GM12878 (cell line): Measurements from ENCODE around the gene TMEM38A. TPM values are rescaled to one million over a fixed set of nuclear protein-coding genes. Genes with fewer than 3 reads are reported as not detected.
A peak's percentile ranks its signal among the peaks of the same experiment; 100 is the strongest.

Source experiments
- ATAC-seq: fragments of 200-7000 bp; cut with Tn5 transposase; 3 replicates; pipeline ENCODE4 v1.9.1; 2020; ENCODE audit warnings: mild to moderate bottlenecking, moderate library complexity
- BruUV-seq: library from RNA; stranded (reverse); fragments of 400-500 nt; replicated peaks from 2 replicates; lab custom pipeline; 2021; lab: Mats Ljungman, UMichigan
- CTCF ChIA-PET: fragments of 300-600 bp; sonication (Branson Sonifier 250); formaldehyde crosslinking; extraction: SDS; loops from one replicate; lab custom pipeline; 2021; ENCODE audit warnings: inconsistent platforms; lab: Yijun Ruan, JAX
- POLR2A ChIA-PET: fragments of 350-600 bp; formaldehyde crosslinking; extraction: SDS; loops from one replicate; lab custom pipeline; 2021; ENCODE audit warnings: inconsistent platforms; lab: Charles Lee
- RAD21 ChIA-PET: fragments of 300-600 bp; sonication (Branson Sonifier 250); formaldehyde crosslinking; loops from one replicate; lab custom pipeline; 2023; ENCODE audit warnings: antibody characterized with exemption; ENCODE audit not compliant: unreplicated experiment; lab: Charles Lee
- SMC1A ChIA-PET: fragments of 300-600 bp; sonication (Branson Sonifier 250); formaldehyde crosslinking; loops from one replicate; lab custom pipeline; 2023; ENCODE audit not compliant: unreplicated experiment, uncharacterized antibody; lab: Charles Lee
- DNase-seq: peaks from one replicate; pipeline ENCODE4 v3.0.0-alpha.2; 2011; ENCODE audit warnings: low read depth, low spot score
- FAIRE-seq: peaks from 3 replicates; lab custom pipeline; 2011; peaks lifted over from hg19 to GRCh38; lab: Jason Lieb, UNC
- H2AFZ ChIP-seq: 2 replicates; pipeline ENCODE4 v1.6.0; 2011; ENCODE audit warnings: low read depth, low read length, control low read depth; ENCODE audit not compliant: control insufficient read depth
- H3K27ac ChIP-seq: 2 replicates; pipeline ENCODE4 v1.5.1; 2011; ENCODE audit warnings: control low read depth; ENCODE audit not compliant: control insufficient read depth, insufficient read depth
- H3K27me3 ChIP-seq, 2 experiments: replicated peaks in 1 of 2; 2 replicates each; pipeline versions ENCODE4 v1.6.0 to v1.6.1; 2011; ENCODE audit warnings: low read length in 1 of 2; ENCODE audit not compliant: control insufficient read depth in 2 of 2, insufficient read depth in 2 of 2
- H3K36me3 ChIP-seq, 2 experiments: 2 replicates each; pipeline ENCODE4 v1.5.1; 2011; ENCODE audit warnings: low read length in 1 of 2; ENCODE audit not compliant: control insufficient read depth in 2 of 2, insufficient read depth in 2 of 2
- H3K4me1 ChIP-seq: 2 replicates; pipeline ENCODE4 v1.6.1; 2011; ENCODE audit warnings: mild to moderate bottlenecking, low read length, moderate library complexity, mixed read lengths; ENCODE audit not compliant: control insufficient read depth, insufficient read depth
- H3K4me2 ChIP-seq: 2 replicates; pipeline ENCODE4 v1.6.0; 2011; ENCODE audit warnings: control low read depth; ENCODE audit not compliant: control insufficient read depth, insufficient read depth
- H3K4me3 ChIP-seq: fragments of 200-600 bp; sonication (generic); 2 replicates; pipeline ENCODE4 v1.5.1; 2016
- H3K79me2 ChIP-seq: 2 replicates; pipeline ENCODE4 v1.6.0; 2011; ENCODE audit warnings: low read length; ENCODE audit not compliant: control insufficient read depth, insufficient read depth
- H3K9ac ChIP-seq: 2 replicates; pipeline ENCODE4 v1.8.0; 2011; ENCODE audit warnings: low read length, control low read depth, mixed read lengths; ENCODE audit not compliant: control insufficient read depth, insufficient read depth
- H3K9me3 ChIP-seq: replicated peaks from 3 replicates; pipeline ENCODE4 v1.5.1; 2011; ENCODE audit warnings: mild to moderate bottlenecking, low read length; ENCODE audit not compliant: control insufficient read depth, insufficient read depth
- H4K20me1 ChIP-seq: 2 replicates; pipeline ENCODE4 v1.6.0; 2011; ENCODE audit not compliant: control insufficient read depth, insufficient read depth
- EGR1 ChIP-seq, 2 experiments: IDR thresholded peaks; 1 replicate in 1 of 2; 2 replicates in 1 of 2; pipeline ENCODE4 v1.6.1; 2011 to 2012; ENCODE audit warnings: low read depth in 2 of 2, low read length in 2 of 2, borderline replicate concordance in 1 of 2, mild to moderate bottlenecking in 1 of 2, moderate library complexity in 1 of 2
- FOXM1 ChIP-seq: IDR thresholded peaks from 2 replicates; pipeline ENCODE4 v1.6.1; 2012; ENCODE audit warnings: low read depth, mild to moderate bottlenecking, inconsistent platforms, low read length, moderate library complexity
- KAT2A ChIP-seq: conservative IDR thresholded peaks from 2 replicates; pipeline ENCODE4 v1.6.1; 2011; ENCODE audit warnings: low read depth, low read length; ENCODE audit not compliant: control insufficient read depth
- KDM1A ChIP-seq: fragments of 200-600 bp; sonication (generic); IDR thresholded peaks from 2 replicates; pipeline ENCODE4 v1.6.1; 2016; ENCODE audit warnings: borderline replicate concordance
- NRF1 ChIP-seq: conservative IDR thresholded peaks from 2 replicates; pipeline ENCODE4 v1.6.1; 2011; ENCODE audit warnings: mild to moderate bottlenecking, low read depth, low read length, improper control_type of control experiment
- RBBP5 ChIP-seq: fragments of 200-600 bp; sonication (generic); conservative IDR thresholded peaks from 2 replicates; pipeline ENCODE4 v1.6.1; 2016
- SMAD1 ChIP-seq: fragments of 450-650 bp; IDR thresholded peaks from 2 replicates; pipeline ENCODE4 v1.6.1; 2018; ENCODE audit warnings: mild to moderate bottlenecking, low read depth; ENCODE audit not compliant: partially characterized antibody
- SMAD5 ChIP-seq: IDR thresholded peaks from 2 replicates; pipeline ENCODE4 v1.6.1; 2016; ENCODE audit warnings: antibody characterized with exemption, low read depth
- SMC3 ChIP-seq: IDR thresholded peaks from 2 replicates; pipeline ENCODE4 v1.6.1; 2011; ENCODE audit warnings: low read length, improper control_type of control experiment, borderline replicate concordance
- SUPT20H ChIP-seq: IDR thresholded peaks from 2 replicates; pipeline ENCODE4 v1.6.1; 2011; ENCODE audit warnings: low read depth, mild to moderate bottlenecking, low read length, moderate library complexity, borderline replicate concordance; ENCODE audit not compliant: control insufficient read depth
- TAF1 ChIP-seq: IDR thresholded peaks from 2 replicates; pipeline ENCODE4 v1.6.1; 2011; ENCODE audit warnings: mild to moderate bottlenecking, low read depth, low read length, borderline replicate concordance
- ZNF384 ChIP-seq: IDR thresholded peaks from 2 replicates; pipeline ENCODE4 v1.6.1; 2012; ENCODE audit warnings: low read depth, mild to moderate bottlenecking, low read length, improper control_type of control experiment, borderline replicate concordance
- ZSCAN29 ChIP-seq: fragments of 450-650 bp; IDR thresholded peaks from 2 replicates; pipeline ENCODE4 v1.6.1; 2017; ENCODE audit warnings: mild to moderate bottlenecking, moderate library complexity
- WGBS: methylation state at CpG from one replicate; pipeline ENCODE4 v1.1.6; 2016; ENCODE audit warnings: low lambda C conversion rate; ENCODE audit not compliant: insufficient replicate concordance, insufficient coverage; ENCODE audit errors: missing lambda C conversion rate; 5-methylcytosine and 5-hydroxymethylcytosine counted together
- in situ Hi-C: fragments of 300-500 bp; cut with MboI; formaldehyde crosslinking; loops from 9 replicates; pipeline ENCODE4 v1.14.3; 2018; ENCODE audit warnings: mixed read lengths
- intact Hi-C: fragments of 100-400 bp; cut with micrococcal nuclease; formaldehyde crosslinking; loops from one replicate; pipeline ENCODE4 v1.14.2; 2022; ENCODE audit not compliant: unreplicated experiment
- polyA plus RNA-seq, 11 experiments: library from polyadenylated mRNA; depleted of rRNA in 4 of 11; unstranded in 6 of 11; stranded (reverse) in 5 of 11; fragments of >200 nt; fragmentation: Nextera tagmentation in 4 of 11; fragmentation: Illumina TruSeq in 1 of 11; extraction: Ambion mirVana in 4 of 11; extraction: Trizol in 1 of 11; gene quantifications; 1 replicate in 1 of 11; 2 replicates in 10 of 11; pipeline versions ENCODE4 v1.2.1 to v1.2.3, GENCODE V29; 2011 to 2016; ENCODE audit warnings: inconsistent platforms in 2 of 11, missing spikeins in 2 of 11, low read depth in 1 of 11
- total RNA-seq, 4 experiments: library from RNA; depleted of rRNA in 3 of 4; stranded (reverse); fragments of >200 nt in 3 of 4; fragmentation: Illumina TruSeq in 1 of 4; extraction: Trizol in 1 of 4; gene quantifications; 2 replicates each; pipeline versions ENCODE4 v1.2.1 to v1.2.3, GENCODE V29; 2013 to 2021
- TF ChIP-seq, protein P1 (sequence below): fragments of 450-650 bp; conservative IDR thresholded peaks from 2 replicates; pipeline ENCODE4 v1.6.1; 2017; ENCODE audit warnings: mild to moderate bottlenecking, moderate library complexity
- TF ChIP-seq, protein P2 (sequence below): IDR thresholded peaks from 2 replicates; pipeline ENCODE4 v1.6.1; 2011; ENCODE audit warnings: low read depth, mild to moderate bottlenecking, low read length, moderate library complexity, borderline replicate concordance; ENCODE audit errors: extremely low read depth
- TF ChIP-seq, protein P3 (sequence below): fragments of 450-650 bp; IDR thresholded peaks from 2 replicates; pipeline ENCODE4 v1.6.1; 2017; ENCODE audit warnings: mild to moderate bottlenecking, low read depth, inconsistent platforms; ENCODE audit not compliant: poor library complexity, severe bottlenecking

The TMEM38A gene
- total and polyA plus RNA-seq, 10 of the 15 experiments (the other 5 are each of a cell fraction or from before 2014, with no cell fraction given) = 4.5 to 22.2 (median 15.0) TPM

DNA sequence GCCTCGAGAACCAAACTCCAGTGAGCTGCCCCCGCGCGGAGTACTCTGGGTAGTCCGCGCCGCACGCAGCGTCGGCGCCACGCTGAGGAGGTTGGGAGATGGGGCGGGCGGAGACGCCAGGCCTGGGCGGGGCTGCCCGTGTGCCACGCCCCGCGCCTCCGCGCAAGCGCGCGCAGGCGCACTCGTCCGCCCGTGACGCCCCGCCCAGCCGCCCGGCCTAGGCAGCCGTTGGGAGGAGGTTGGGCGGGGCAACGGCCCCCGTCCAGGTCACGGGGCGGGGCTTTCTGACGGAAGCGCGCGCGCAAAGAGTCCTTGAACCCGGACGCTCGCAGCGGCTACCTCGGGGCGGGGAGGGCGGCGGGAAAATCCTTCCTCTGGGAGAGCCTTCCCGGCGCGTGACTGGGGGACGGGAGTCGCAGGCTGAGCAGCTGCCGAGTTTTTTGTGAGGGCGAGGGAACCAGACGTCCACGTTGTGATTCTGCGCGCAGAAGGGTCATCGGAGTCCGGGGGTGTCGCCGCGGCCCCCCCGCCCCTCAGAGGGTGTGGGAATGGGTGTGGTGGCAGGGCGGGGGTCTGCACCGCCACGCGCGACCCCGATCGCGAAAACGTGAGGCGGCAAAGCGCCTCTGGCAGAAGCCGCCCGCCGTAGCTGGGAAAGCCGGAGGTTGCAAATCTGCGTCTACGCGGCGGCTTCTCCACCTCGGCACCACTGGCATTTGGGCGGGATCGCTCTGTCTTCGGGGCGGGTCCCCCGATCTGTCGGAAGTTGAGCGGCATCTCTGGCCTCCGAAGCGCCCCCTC lies 32.6 kb upstream of the TMEM38A start, which contains the start of gene MED26:
TSS of gene MED26 (minus strand) at position 22 of the 801 bp plus-strand sequence. CDS start 261 bp downstream, outside the sequence.
- FAIRE-seq (peak; percentile 27), ATAC-seq (peak; percentile 88), DNase-seq (peak; percentile 53)
- ChIA-PET POLR2A (interaction anchor here (0.5 to 10.3 kb wide), 7 partner anchors 10 to 610 kb away, joined by 3 to 220 read pairs (median 4); partner anchors contain the start of genes SMIM7 and TMEM38A), CTCF (interaction anchor here (9.0 kb wide), 1 partner anchor 41 kb away, joined by 83 read pairs; no protein-coding TSS in a partner anchor), SMC1A (interaction anchor here (1.0 to 10.1 kb wide), 4 partner anchors 40 to 141 kb away, joined by 3 to 164 read pairs (median 6); no protein-coding TSS in a partner anchor), RAD21 (interaction anchor here (0.7 to 9.0 kb wide), 6 partner anchors 9 to 298 kb away, joined by 3 to 169 read pairs (median 3); no protein-coding TSS in a partner anchor)
- Histone ChIP-seq H2AFZ (peak within 1 kb of the TSS; percentile 86), H3K27me3 (no peaks in the 10 kb centered on the region), H4K20me1 (no peaks in the 10 kb centered on the region; the same call in 1 of the 2 replicates), H3K4me3 (peak within 1 kb of the TSS; percentile 94), H3K79me2 (peaks cover 58% of the 10 kb centered on the region), H3K4me2 (peak within 1 kb of the TSS; percentile 79), H3K9me3 (no peaks in the 10 kb centered on the region; the same call in 2 of the 3 replicates), H3K9ac (peak within 1 kb of the TSS; percentile 89), H3K4me1 (peaks cover 25% of the 10 kb centered on the region), H3K27ac (peak within 1 kb of the TSS; percentile 97), H3K36me3 (peaks cover 3 to 18% of the 10 kb centered on the region in 2 experiments; a peak in 2 of 4 replicates)
- in situ Hi-C loops (loop anchor here (5.0 kb wide), 1 partner anchor 41 kb away; no protein-coding TSS in a partner anchor), intact Hi-C loops (loop anchor here (2.0 to 5.0 kb wide), 2 partner anchors 34 to 42 kb away; partner anchors contain the start of genes SMIM7 and TMEM38A)
- under 1% methylated on average over 75 of the region's 98 CpGs for WGBS
- TSS peak; percentile 93 for BruUV-seq
- peak; percentile 83 for TF ChIP-seq NRF1
- TF ChIP-seq KDM1A = no peak
- TF ChIP-seq ZNF384 = no peak
- peak in 1 of 2 experiments; percentile 75; a peak in 2 of 3 replicates for TF ChIP-seq EGR1 (IDR thresholded peaks at IDR 0.05; ENCODE audit: borderline replicate concordance in 1 of 2, low read depth in 2 of 2, low read length in 2 of 2)
- no peak for TF ChIP-seq FOXM1
- no peak for TF ChIP-seq KAT2A
- TF ChIP-seq TAF1 = peak; percentile 93
- peak; percentile 96 for TF ChIP-seq ZSCAN29
- no peak for TF ChIP-seq RBBP5
- no peak for TF ChIP-seq SMAD1
- TF ChIP-seq, protein P1, sequence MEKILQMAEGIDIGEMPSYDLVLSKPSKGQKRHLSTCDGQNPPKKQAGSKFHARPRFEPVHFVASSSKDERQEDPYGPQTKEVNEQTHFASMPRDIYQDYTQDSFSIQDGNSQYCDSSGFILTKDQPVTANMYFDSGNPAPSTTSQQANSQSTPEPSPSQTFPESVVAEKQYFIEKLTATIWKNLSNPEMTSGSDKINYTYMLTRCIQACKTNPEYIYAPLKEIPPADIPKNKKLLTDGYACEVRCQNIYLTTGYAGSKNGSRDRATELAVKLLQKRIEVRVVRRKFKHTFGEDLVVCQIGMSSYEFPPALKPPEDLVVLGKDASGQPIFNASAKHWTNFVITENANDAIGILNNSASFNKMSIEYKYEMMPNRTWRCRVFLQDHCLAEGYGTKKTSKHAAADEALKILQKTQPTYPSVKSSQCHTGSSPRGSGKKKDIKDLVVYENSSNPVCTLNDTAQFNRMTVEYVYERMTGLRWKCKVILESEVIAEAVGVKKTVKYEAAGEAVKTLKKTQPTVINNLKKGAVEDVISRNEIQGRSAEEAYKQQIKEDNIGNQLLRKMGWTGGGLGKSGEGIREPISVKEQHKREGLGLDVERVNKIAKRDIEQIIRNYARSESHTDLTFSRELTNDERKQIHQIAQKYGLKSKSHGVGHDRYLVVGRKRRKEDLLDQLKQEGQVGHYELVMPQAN = peak; percentile 78
- TF ChIP-seq SMC3 = no peak
- peak; percentile 80 for TF ChIP-seq SMAD5
- TF ChIP-seq, protein P2, sequence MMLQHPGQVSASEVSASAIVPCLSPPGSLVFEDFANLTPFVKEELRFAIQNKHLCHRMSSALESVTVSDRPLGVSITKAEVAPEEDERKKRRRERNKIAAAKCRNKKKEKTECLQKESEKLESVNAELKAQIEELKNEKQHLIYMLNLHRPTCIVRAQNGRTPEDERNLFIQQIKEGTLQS = no peak
- TF ChIP-seq, protein P3, sequence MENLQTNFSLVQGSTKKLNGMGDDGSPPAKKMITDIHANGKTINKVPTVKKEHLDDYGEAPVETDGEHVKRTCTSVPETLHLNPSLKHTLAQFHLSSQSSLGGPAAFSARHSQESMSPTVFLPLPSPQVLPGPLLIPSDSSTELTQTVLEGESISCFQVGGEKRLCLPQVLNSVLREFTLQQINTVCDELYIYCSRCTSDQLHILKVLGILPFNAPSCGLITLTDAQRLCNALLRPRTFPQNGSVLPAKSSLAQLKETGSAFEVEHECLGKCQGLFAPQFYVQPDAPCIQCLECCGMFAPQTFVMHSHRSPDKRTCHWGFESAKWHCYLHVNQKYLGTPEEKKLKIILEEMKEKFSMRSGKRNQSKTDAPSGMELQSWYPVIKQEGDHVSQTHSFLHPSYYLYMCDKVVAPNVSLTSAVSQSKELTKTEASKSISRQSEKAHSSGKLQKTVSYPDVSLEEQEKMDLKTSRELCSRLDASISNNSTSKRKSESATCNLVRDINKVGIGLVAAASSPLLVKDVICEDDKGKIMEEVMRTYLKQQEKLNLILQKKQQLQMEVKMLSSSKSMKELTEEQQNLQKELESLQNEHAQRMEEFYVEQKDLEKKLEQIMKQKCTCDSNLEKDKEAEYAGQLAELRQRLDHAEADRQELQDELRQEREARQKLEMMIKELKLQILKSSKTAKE = no peak
- no peak for TF ChIP-seq SUPT20H
